GM21737 (cell line): ENCODE data around the gene TMEM80.
"Not testable (repeated sequence)": the region's sequence is repeated elsewhere in the genome, so short reads cannot be mapped to it uniquely, and the experiment has no call there.

Source experiments
- ATAC-seq: cut with Tn5 transposase; IDR thresholded peaks from one replicate; pipeline ENCODE4 v1.9.1; 2021; ENCODE audit warnings: mild to moderate bottlenecking, moderate library complexity; ENCODE audit not compliant: unreplicated experiment

The TMEM80 gene

DNA sequence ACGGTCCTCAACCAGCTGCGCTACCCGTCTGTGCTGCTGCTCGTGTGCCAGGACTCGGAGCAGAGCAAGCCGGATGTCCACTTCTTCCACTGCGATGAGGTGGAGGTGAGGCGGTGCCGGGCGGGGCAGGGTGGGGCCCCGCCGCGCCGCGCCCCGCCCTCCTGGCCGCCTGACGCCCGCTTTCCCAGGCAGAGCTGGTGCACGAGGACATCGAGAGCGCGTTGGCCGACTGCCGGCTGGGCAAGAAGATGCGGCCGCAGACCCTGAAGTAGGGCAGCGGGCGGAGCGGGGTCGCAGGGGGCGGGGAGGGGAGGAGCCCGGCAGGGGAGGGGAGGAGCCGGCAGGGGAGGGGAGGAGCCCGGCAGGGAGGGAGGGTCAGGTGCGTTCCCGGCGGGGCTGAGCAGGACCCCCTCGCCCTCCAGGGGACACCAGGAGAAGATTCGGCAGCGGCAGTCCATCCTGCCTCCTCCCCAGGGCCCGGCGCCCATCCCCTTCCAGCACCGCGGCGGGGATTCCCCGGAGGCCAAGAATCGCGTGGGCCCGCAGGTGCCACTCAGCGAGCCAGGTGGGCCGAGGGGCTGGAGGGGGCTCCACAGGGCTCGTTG is 25.1 kb downstream of the TMEM80 start:
- no peak for ATAC-seq

- ATAC-seq = no peak
These were observed 25.7 kb downstream of the TMEM80 start for GRCh38 chr11:721247-721740.

GRCh38 chr11:721741-722345 is 26.2 kb downstream of the TMEM80 start:
- no peak for ATAC-seq

GRCh38 chr11:722346-722811 is 26.8 kb downstream of the TMEM80 start:
- no peak for ATAC-seq

GRCh38 chr11:723120-723883 is 27.7 kb downstream of the TMEM80 start:
- no peak for ATAC-seq

- ATAC-seq = no peak
These were observed 28.6 kb downstream of the TMEM80 start for GRCh38 chr11:724049-724777.

DNA sequence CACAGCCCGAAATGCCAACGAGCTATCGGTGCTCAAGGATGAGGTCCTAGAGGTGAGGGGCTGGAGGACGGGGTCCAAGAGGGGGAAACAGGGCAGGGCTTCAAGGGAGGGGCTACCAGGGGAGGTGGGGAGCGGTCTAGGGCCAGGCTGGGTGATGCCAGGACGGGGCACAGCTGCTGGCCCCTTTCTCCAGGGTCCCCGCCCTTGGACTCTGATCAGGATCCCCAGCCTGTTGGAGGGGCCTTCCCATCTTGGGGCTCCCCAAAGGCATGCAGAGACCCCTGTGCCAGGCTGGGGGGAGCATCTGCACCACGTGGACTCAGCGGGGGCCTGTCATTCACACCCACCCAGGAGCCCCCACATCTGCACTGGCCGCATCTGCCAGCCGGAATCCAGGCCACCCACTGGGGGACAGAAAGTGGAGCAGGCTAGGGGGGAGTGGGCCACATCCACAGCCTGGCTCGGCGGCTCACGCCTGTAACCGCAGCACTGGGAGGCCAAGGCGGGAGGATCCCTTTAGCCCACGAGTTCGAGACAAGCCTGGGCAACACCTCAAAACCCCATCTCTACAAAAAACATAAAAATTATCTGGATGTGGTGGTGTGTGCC is 29.3 kb downstream of the TMEM80 start:
- no peak for ATAC-seq

DNA sequence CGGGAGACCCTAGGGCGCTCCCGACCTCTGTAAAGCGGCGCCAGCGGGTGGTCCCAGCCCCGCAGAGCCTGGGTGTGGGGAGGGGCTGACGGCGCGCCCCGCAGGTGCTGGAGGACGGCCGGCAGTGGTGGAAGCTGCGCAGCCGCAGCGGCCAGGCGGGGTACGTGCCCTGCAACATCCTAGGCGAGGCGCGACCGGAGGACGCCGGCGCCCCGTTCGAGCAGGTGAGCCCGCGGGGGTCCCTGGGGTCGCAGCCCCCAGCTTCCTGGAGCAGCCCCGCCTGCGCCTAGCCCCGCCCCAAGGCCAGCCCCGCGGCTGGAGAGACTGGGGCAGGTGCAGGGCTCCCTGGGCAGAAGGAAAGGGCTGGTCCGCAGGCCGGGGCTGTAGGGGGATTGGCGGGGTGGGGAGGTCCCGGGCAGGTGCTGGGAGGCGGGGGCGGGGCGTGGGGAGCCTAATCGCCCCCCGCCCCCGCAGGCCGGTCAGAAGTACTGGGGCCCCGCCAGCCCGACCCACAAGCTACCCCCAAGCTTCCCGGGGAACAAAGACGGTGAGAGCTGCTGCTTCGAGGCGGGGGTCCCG is 30.1 kb downstream of the TMEM80 start:
- no peak for ATAC-seq

DNA sequence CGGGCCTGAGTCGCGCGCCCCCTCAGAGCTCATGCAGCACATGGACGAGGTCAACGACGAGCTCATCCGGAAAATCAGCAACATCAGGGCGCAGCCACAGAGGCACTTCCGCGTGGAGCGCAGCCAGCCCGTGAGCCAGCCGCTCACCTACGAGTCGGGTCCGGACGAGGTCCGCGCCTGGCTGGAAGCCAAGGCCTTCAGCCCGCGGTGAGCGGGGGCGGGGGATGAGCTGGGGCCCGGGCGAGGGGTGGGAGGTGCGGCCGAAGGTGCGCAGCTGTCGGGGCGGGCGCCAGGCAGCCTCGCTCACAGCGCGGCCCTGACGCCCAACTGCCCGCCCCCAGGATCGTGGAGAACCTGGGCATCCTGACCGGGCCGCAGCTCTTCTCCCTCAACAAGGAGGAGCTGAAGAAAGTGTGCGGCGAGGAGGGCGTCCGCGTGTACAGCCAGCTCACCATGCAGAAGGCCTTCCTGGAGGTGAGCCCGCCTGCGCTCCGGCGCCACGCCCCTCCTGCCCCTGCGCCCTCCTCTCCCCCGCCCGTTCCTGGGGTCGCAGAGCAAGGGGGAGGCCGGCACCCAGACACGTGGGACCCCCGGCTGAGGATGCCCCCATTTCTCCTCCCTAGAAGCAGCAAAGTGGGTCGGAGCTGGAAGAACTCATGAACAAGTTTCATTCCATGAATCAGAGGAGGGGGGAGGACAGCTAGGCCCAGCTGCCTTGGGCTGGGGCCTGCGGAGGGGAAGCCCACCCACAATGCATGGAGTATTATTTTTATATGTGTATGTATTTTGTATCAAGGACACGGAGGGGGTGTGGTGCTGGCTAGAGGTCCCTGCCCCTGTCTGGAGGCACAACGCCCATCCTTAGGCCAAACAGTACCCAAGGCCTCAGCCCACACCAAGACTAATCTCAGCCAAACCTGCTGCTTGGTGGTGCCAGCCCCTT is 30.9 kb downstream of the TMEM80 start:
- peak; percentile 29 for ATAC-seq

DNA sequence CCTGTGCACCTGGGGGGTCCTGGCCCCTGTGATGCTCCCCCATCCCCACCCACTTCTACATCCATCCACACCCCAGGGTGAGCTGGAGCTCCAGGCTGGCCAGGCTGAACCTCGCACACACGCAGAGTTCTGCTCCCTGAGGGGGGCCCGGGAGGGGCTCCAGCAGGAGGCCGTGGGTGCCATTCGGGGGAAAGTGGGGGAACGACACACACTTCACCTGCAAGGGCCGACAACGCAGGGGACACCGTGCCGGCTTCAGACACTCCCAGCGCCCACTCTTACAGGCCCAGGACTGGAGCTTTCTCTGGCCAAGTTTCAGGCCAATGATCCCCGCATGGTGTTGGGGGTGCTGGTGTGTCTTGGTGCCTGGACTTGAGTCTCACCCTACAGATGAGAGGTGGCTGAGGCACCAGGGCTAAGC is 31.7 kb downstream of the TMEM80 start:
- ATAC-seq = no peak

DNA sequence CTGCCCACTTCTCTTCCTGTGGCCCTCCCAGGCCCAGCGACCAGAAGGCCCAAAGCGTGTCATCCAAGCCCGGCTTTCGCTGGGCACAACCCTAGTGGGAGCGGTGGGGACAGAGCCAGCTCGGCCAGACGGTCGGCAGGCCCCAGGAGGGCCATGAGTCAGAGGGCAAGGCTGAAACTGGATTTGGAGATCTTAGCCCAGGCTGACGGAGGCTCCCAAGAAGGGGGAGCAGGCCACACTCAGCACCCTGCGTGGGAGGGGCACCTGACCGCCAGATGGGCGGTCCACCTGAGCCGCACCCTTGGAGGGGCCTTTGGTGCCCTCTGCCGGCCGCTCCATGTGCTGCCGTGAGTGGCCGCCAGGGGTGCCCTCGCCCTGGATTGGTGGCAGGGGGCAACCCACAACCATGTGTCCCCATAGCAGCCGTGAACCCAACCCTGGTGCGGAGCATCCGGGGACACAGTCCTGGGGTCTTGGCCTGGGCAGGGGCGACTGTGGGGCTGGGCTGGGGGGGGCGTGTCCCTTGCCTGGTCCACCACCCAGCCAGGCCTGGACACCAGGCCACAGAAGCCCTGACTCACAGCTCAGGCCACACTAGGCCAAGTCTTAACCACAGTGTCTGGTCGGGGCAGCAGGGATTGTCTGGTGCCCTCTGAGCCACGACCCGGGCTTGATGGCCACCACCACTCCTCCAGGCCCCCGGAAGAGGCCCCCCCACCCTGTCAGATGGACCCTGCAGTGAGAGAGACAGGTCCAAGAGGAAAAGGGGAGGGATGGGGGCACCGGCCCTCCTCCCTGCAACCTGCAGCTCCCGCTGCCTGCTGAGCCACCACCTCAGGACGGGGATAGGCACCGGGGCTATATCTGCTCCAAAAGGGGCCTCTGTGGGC is 32.5 kb downstream of the TMEM80 start:
- ATAC-seq = peak; percentile 50

DNA sequence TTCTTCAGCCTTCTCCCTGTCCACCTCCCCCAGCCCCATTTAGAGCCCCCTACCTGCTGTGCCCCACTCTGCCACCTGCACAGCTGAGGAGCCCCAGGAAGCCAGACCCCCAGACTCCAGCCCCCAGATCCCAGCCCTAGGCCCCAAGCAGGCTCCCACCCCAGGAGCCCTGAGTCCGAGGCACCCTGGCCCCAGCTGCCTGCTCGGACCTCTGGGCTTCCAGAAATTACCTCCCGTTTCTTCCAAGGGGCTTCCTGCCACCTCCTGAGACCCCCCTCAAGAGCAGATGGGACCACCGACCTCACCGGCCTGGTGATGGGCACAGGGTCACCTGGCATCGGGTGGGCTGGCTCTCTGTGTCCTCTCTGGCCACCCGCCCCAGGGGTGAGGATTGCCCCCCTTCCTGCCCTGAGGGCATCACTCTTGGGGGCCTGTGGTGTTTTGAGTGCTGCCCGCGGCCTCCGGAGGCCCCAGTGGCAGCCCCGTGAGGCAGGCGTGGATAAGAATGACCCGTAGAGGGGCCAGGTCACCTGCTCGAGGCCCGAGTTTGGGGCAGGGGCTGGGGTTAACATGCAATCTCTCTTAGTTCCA is 33.4 kb downstream of the TMEM80 start:
- ATAC-seq = no peak

DNA sequence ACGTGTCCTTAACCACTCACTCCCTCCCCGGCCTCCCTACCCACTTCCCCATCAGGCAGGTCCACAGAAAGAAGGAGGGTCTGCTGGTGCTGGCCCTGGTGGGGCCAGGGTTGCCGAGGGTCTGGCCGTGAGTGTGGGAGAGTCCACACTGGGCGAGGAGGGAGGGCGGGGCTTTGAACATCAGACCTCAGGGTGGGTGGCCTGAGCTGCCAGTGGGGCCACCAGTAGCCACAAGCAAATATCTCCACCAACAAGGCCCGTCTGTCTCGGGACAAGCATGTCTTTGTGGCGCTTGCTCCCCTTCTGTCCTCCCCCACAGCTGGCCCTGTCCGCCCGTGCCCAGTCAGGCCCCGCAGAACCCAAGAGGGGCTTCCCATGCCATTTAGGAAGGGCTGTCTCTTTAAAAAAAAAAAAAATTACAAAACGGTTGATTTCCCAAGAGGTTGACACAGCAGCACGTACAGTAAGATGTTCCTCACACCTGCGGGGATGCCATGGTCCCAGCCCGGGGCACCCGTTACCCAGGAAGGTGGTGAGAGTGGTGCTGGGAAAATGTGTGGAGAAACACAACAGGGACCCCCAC is 34.0 kb downstream of the TMEM80 start:
- ATAC-seq = no peak

GRCh38 chr11:733072-733471 is 37.5 kb downstream of the TMEM80 start:
- no peak for ATAC-seq

GRCh38 chr11:734541-734940 is 38.9 kb downstream of the TMEM80 start:
- ATAC-seq = not testable (repeated sequence)

- ATAC-seq = no peak
These were observed 41.8 kb downstream of the TMEM80 start for GRCh38 chr11:737366-737765.

GRCh38 chr11:737899-738298 is 42.3 kb downstream of the TMEM80 start:
- ATAC-seq = not testable (repeated sequence)

GRCh38 chr11:742156-742546 is 46.5 kb downstream of the TMEM80 start:
- ATAC-seq = no peak
